ENCODE results near the gene MMADHC. TPM values are rescaled to one million over a fixed set of nuclear protein-coding genes. Genes with fewer than 3 reads are reported as not detected.

Gene MMADHC
- total RNA-seq, 1 experiment from 2014 or later = 126 TPM

- POLR2A ChIA-PET = no interaction called here
- no peak overlapping the region for H3K27ac Mint-ChIP-seq
- DNase-seq (ENCODE audit: low spot score) = no peak
- no peaks in the 10 kb centered on the region for H3K4me1 Mint-ChIP-seq
- no peak for ATAC-seq
- TF ChIP-seq, protein P1, sequence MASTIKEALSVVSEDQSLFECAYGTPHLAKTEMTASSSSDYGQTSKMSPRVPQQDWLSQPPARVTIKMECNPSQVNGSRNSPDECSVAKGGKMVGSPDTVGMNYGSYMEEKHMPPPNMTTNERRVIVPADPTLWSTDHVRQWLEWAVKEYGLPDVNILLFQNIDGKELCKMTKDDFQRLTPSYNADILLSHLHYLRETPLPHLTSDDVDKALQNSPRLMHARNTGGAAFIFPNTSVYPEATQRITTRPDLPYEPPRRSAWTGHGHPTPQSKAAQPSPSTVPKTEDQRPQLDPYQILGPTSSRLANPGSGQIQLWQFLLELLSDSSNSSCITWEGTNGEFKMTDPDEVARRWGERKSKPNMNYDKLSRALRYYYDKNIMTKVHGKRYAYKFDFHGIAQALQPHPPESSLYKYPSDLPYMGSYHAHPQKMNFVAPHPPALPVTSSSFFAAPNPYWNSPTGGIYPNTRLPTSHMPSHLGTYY (CRISPR knock-in tag; IDR thresholded peaks at IDR 0.05) = no peak
- no peak for TF ChIP-seq ZNF138 (CRISPR knock-in tag; conservative IDR thresholded peaks at IDR 0.05)
- no peak for TF ChIP-seq TP53 (CRISPR knock-in tag; IDR thresholded peaks at IDR 0.05)
- TF ChIP-seq, protein P2, sequence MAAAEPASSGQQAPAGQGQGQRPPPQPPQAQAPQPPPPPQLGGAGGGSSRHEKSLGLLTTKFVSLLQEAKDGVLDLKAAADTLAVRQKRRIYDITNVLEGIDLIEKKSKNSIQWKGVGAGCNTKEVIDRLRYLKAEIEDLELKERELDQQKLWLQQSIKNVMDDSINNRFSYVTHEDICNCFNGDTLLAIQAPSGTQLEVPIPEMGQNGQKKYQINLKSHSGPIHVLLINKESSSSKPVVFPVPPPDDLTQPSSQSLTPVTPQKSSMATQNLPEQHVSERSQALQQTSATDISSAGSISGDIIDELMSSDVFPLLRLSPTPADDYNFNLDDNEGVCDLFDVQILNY (CRISPR knock-in tag; IDR thresholded peaks at IDR 0.05) = no peak
- TF ChIP-seq, protein P3, sequence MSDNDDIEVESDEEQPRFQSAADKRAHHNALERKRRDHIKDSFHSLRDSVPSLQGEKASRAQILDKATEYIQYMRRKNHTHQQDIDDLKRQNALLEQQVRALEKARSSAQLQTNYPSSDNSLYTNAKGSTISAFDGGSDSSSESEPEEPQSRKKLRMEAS (CRISPR knock-in tag; IDR thresholded peaks at IDR 0.05) = no peak
- TF ChIP-seq, protein P4, sequence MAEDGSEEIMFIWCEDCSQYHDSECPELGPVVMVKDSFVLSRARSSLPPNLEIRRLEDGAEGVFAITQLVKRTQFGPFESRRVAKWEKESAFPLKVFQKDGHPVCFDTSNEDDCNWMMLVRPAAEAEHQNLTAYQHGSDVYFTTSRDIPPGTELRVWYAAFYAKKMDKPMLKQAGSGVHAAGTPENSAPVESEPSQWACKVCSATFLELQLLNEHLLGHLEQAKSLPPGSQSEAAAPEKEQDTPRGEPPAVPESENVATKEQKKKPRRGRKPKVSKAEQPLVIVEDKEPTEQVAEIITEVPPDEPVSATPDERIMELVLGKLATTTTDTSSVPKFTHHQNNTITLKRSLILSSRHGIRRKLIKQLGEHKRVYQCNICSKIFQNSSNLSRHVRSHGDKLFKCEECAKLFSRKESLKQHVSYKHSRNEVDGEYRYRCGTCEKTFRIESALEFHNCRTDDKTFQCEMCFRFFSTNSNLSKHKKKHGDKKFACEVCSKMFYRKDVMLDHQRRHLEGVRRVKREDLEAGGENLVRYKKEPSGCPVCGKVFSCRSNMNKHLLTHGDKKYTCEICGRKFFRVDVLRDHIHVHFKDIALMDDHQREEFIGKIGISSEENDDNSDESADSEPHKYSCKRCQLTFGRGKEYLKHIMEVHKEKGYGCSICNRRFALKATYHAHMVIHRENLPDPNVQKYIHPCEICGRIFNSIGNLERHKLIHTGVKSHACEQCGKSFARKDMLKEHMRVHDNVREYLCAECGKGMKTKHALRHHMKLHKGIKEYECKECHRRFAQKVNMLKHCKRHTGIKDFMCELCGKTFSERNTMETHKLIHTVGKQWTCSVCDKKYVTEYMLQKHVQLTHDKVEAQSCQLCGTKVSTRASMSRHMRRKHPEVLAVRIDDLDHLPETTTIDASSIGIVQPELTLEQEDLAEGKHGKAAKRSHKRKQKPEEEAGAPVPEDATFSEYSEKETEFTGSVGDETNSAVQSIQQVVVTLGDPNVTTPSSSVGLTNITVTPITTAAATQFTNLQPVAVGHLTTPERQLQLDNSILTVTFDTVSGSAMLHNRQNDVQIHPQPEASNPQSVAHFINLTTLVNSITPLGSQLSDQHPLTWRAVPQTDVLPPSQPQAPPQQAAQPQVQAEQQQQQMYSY (CRISPR knock-in tag; IDR thresholded peaks at IDR 0.05) = no peak
- TF ChIP-seq ZNF232 (CRISPR knock-in tag; IDR thresholded peaks at IDR 0.05) = no peak
- no peak for TF ChIP-seq ESRRA (CRISPR knock-in tag; IDR thresholded peaks at IDR 0.05; ENCODE audit: borderline replicate concordance)
- TF ChIP-seq USF1 (CRISPR knock-in tag; IDR thresholded peaks at IDR 0.05) = no peak
- TF ChIP-seq SMAD3 (CRISPR knock-in tag; IDR thresholded peaks at IDR 0.05; ENCODE audit: borderline replicate concordance) = no peak
- TF ChIP-seq CTCF (IDR thresholded peaks at IDR 0.05) = no peak
- TF ChIP-seq PREB (CRISPR knock-in tag; IDR thresholded peaks at IDR 0.05; ENCODE audit: borderline replicate concordance) = no peak
- no peak for TF ChIP-seq KAT7 (CRISPR knock-in tag; IDR thresholded peaks at IDR 0.05; ENCODE audit: borderline replicate concordance)
- TF ChIP-seq, protein P5, sequence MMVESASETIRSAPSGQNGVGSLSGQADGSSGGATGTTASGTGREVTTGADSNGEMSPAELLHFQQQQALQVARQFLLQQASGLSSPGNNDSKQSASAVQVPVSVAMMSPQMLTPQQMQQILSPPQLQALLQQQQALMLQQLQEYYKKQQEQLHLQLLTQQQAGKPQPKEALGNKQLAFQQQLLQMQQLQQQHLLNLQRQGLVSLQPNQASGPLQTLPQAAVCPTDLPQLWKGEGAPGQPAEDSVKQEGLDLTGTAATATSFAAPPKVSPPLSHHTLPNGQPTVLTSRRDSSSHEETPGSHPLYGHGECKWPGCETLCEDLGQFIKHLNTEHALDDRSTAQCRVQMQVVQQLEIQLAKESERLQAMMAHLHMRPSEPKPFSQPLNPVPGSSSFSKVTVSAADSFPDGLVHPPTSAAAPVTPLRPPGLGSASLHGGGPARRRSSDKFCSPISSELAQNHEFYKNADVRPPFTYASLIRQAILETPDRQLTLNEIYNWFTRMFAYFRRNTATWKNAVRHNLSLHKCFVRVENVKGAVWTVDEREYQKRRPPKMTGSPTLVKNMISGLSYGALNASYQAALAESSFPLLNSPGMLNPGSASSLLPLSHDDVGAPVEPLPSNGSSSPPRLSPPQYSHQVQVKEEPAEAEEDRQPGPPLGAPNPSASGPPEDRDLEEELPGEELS (CRISPR knock-in tag; IDR thresholded peaks at IDR 0.05) = no peak
- TF ChIP-seq TCF7 (CRISPR knock-in tag; IDR thresholded peaks at IDR 0.05; ENCODE audit: low read depth) = no peak
- no peak for TF ChIP-seq CBFB (CRISPR knock-in tag; IDR thresholded peaks at IDR 0.05; ENCODE audit: low read depth)
- TF ChIP-seq, protein P6, sequence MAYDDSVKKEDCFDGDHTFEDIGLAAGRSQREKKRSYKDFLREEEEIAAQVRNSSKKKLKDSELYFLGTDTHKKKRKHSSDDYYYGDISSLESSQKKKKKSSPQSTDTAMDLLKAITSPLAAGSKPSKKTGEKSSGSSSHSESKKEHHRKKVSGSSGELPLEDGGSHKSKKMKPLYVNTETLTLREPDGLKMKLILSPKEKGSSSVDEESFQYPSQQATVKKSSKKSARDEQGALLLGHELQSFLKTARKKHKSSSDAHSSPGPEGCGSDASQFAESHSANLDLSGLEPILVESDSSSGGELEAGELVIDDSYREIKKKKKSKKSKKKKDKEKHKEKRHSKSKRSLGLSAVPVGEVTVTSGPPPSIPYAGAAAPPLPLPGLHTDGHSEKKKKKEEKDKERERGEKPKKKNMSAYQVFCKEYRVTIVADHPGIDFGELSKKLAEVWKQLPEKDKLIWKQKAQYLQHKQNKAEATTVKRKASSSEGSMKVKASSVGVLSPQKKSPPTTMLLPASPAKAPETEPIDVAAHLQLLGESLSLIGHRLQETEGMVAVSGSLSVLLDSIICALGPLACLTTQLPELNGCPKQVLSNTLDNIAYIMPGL (CRISPR knock-in tag; IDR thresholded peaks at IDR 0.05) = no peak
- TF ChIP-seq ZBTB21 (CRISPR knock-in tag; IDR thresholded peaks at IDR 0.05; ENCODE audit: borderline replicate concordance) = no peak
- no peak for TF ChIP-seq ZNF121 (CRISPR knock-in tag; IDR thresholded peaks at IDR 0.05)
- TF ChIP-seq USF2 (CRISPR knock-in tag; IDR thresholded peaks at IDR 0.05) = no peak
- H3K36me3 Mint-ChIP-seq = no peaks in the 10 kb centered on the region
- CTCF ChIA-PET = no interaction called here
- no peak overlapping the region for H3K4me3 Mint-ChIP-seq
- no peaks in the 10 kb centered on the region; the same call in 1 of the 2 replicates for H3K27me3 Mint-ChIP-seq (ENCODE audit: low read depth)
- peaks cover 3% of the 10 kb centered on the region; the same call in 1 of the 2 replicates for H3K9me3 Mint-ChIP-seq
Observed at GRCh38 chr2:149537092-149537726, 50.4 kb downstream of the MMADHC start.

Data from WTC11 (cell line).